HG03460 (cell line): ENCODE results near the gene STXBP5.
A peak's percentile ranks its signal among the peaks of the same experiment; 100 is the strongest.

ENCODE experiments used
- ATAC-seq: cut with Tn5 transposase; IDR thresholded peaks from one replicate; pipeline ENCODE4 v1.9.1; 2021; ENCODE audit not compliant: unreplicated experiment

Gene STXBP5

DNA sequence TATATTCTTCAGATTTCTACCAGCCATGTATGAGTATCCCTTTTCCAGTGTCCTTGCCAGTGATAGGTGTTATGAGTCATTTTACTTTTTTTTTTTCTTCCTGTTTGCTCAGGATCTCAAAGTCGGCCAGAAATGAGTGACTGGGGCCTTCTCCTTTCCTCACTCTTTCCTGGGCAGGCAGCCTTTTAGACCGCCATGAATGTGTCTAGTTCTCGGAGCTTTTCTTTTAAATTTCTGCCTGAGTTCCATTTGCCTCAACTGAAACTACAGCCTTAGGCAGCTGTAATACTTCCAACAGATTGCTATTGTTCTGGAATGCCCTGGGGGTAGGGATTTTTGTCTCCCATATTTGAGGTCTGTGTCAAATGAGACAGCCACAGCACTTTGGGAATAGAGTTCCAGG lies 83.7 kb downstream of the STXBP5 start:
- ATAC-seq: no peak

DNA sequence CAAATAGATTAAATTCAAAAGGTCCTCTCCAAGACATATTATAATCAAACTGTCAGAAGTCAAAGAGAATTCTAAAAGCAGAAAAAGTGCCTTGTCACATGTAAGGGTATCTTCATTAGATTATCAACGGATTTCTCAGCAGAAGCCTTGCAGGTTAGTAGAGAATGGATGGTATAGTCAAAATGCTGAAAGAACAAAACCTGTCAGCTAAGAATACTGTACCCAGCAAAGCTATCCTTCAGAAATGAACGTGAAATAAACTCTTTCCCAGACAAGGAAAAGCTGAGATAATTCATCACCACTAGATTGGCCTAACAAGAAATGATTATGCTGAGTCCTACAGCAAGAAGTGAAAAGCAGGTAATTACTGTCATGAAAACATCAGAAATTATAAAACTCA lies 92.9 kb downstream of the STXBP5 start:
- no peak for ATAC-seq

DNA sequence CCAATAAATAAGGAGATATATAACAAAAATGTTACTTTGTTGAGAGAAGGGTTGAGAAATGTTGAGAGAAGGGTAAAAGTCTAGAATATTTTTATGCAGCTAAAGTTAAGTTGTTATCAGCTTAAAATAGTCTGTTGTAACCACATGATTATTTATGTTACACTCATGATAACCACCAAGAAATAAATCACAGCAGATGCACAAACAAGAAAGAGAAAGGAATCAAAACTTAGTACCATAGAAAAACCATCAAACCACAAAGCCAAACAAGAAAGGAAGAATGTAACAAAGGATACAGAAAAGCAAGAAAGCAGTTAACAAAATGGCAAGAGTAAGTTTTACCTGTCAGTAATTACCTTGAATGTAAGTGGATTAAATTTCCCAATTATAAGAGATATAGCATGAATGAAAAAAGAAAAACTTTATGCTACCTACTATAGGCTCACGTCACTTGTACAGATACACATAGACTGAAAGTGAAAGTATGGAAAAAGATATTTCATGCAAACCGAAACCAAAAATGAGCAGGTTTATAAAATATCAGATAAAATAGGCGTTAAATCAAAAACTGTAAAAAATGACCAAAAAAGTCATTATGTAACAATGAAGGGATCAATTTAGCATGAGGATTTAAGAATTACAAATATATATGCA lies 93.6 kb downstream of the STXBP5 start:
- ATAC-seq: no peak

DNA sequence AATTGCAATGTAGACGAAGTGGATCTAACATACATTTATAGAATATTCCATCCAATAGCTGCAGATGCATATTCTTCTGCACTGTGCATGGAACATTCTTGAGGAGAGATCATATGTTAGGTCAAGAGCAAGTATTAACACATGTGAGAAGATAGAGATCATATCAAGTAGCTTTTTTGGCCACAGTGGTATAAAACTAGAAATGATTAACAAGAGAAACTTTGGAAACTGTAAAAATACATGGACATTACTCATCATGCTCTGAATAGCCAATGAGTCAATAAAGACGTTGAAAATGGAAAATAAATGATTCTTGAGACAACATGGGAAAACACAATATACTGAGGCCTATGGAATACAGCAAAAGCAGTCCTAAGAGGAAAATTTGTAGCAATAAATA lies 94.2 kb downstream of the STXBP5 start:
- ATAC-seq: no peak

DNA sequence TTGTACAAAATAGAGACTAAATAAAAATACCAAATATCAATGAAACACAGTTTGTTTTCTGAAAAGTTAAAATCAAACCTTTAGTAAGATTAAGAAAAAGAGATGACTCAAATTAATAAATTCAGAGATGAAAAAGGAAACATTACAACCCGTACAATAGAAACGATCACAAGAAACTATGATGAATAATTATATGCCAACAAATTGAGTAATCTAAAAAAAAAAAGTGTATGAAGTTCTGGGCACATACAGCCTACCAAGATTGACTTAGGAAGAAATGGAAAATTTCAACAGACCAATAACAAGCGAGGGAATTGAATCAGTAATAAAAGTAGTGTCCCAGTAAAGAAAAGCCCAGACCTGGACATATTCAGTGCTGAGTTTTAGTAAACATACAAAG lies 94.8 kb downstream of the STXBP5 start:
- no peak for ATAC-seq

DNA sequence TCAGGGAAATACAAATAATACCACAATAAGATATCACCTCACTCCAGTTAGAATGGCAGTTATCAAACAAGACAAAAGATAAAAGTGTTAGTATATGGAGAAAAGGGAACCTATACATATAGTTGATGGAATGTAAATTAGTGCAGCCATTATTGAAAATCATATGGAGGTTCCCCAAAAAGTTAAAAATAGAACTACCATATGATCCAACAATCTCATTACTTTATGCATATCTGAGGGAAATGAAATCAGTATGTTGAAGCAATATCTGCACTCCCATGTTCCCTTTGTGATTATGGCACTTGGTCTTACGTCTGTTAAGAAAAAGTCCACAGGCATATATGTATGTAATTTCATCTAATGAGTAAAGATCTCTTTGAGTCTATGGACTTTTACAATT lies 96.9 kb downstream of the STXBP5 start:
- ATAC-seq: no peak

DNA sequence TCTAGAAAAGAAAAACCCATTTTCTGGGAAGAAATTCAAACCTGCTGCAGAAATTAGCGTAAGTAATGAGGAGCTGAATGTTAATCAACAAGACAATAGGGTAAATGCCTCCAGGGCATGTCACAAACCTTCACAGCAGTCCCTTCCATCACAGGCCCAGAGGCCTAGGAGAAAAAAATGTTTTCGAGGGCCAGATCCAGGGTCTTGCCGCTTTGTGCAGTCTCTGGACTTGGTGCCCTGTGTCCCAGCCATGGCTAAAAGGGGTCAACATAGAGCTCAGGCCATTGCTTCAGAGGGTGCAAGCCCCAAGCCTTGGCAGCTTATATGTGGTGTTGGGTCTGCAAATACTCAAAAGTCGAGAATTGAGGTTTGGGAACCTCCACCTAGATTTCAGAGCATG lies 99.8 kb downstream of the STXBP5 start:
- no peak for ATAC-seq

DNA sequence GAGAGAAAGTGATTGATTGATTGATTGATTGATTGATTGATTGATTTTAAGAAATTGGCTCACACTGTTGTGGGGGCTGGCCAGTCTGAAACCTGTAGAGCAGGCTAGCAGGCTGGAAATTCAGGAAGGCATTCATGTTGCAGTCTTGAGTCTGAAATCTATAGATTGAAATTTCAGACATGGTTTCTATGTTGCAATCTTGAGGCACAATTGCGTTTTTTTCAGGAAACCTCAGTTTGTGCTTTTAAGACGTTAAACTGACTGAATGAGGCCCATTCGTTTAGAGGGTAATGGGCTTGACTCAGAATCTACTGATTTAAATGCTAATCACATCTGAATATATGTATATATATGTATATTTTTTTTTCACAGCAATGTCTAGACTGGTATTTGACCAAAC lies 106.3 kb downstream of the STXBP5 start:
- ATAC-seq: no peak

DNA sequence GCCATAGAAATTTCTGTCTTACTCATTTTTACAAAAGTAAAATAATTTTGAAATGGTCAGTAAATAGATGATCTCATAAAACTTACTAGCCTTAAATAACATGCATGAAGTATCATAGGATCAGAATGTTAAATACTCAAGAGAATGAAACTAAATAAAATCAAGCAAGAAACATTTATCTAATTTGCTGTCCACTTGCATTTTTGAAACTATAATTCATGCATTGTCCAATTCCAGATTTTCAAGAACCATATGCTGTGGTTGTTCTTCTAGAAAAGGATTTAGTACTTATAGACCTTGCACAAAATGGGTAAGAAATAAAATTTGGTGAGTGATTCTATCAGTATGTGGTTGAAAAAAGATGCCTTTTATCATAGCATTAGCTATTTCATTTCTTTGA lies 107.0 kb downstream of the STXBP5 start:
- ATAC-seq: no peak

DNA sequence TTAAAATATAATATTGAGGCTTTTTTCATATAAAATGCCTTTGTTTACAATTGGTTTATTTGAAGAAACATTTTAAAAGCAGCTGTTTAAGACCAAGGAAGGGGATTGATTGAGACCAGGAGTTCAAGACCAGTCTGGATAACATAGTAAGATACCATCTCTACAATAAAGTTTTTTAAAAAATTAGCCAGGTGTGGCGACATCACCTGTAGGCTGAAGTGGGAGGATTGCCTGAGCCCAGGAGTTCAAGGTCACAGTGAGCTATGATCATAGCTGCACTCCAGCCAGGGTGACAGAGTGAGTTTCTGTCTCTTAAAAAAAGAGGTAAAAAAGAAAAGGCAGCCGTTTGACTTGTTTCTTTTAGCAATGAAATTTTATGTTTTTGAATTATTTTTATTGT lies 117.0 kb downstream of the STXBP5 start:
- ATAC-seq: no peak

DNA sequence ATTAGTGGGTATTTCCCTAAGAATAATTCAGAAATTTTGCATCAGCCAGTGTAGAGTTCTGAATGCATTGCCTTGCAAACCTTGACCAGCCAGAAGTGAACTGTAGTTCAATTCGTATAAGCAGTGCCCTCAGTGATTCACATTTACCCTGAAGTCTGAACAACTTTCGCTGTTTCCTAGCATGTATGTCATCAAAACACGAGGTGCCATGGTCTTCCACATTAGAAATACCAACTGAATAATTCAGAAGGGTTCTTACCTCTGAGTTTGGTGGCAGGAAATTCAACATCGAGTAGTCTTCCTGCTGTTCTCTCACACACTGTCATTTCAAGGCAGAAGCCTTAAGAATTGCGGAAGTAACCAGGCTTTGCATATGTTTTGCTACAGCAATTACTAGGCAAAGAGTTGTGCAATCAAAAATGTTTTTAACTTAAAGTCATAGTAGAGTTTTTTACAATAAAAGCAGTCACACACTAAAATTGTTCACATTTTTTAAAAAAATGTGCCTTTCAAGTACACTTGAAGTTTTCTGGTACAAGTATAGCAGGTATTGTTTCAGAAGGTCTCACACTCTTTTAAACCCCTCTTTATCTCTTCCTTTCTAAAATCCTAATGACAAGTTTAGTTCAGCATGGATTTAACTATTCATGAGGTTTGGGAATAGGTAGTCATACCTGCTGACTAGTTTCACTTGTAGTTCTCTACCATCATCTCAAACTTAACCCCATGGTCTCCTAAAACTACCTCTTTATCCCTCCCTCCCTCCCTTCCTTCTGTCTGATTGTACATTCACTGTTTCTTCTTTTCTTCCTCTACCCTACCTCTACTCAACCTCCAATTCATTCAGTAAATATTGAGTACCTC lies 118.3 kb downstream of the STXBP5 start:
- peak; percentile 98 for ATAC-seq

DNA sequence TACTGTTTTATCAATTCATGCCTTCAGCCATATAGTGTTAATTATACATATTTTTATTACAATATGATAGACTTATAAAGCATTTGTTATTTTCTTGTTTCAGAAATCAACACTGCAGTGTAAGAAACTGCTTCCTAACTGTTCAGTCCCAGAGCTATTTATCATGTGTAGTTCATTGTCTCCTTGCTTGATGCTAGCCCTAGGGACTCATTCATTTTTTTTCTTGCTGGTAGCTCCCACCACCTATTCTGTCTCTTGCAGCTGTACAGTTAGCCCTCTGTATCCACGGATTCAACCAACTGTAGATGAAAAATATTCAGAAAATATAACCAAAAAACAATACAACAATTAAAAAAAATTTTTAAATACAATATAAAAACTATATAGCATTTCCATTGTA lies 121.3 kb downstream of the STXBP5 start:
- ATAC-seq: no peak

DNA sequence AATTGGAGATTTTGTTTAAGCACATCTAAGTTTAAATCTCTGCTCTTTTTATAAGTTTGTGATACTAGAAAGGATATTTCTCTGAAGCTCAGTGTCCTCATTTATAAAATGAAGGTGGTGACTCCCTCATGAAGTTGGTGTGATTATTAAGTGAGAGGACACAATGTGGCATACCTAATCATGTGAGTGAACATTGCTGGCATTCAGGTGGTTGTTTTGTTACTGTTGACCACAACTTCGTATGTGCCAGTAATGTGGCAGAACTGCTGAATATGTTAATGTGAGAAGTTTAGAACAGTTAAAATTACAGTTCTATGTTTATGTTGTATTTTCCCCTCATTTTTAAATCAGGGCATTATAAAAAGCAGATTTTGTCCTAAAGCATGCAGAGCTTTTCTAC lies 127.2 kb downstream of the STXBP5 start:
- ATAC-seq: no peak

DNA sequence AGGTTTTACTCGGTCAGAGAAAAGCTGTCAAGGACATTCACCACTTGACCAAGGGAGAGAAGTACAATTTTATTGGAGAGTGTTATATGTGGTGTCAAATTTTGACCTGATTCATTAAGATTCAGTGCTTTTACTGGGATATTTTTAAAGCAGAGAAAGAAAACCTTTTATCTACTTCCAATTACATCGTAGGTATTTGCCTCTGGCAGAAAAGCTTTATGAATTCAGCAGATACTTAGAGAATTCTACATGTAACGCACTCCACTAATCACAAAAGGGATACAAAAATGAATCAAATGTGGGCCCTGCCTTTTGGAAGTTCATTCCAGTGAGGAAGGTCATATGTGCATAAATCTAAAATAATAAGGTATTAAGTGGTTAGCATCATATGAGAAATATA lies 133.7 kb downstream of the STXBP5 start:
- ATAC-seq: no peak

DNA sequence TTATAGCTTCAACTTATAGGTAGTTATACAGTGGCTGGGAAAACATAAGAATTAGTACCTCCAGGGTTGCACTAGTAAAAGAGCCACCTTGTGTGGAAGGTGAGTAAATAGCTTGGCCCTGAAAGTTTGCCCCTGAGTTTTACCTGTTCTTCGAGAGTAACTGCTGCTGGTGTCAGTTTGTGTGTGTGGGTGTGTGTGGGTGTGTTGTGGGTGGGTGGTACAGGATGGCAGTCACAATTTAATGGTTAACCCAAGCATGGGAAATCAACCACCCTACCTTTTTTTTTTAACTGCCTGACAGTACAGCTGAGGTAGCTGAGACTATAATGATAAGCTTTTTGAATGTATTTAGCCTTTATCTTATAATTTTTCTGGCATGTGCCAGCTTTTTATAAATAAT lies 137.3 kb downstream of the STXBP5 start:
- no peak for ATAC-seq

DNA sequence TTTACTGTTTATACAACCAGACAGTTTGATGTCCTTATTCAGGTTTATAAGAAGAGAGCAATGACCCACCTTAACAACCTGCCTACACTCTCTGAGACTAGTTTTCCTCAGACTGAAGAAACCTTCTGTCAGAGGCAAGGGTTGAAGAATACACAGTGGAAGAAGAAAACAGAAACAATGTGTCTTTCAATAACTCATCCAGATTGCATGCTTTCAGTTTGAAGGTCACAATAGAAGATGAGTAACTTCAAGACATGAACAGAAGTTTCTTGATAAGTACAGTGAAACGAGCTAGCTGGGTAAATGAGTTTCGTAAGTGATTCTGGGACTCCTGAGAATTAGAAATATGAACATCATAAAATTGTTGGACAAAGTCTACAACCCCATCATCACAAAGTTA lies 141.7 kb downstream of the STXBP5 start:
- ATAC-seq: no peak

DNA sequence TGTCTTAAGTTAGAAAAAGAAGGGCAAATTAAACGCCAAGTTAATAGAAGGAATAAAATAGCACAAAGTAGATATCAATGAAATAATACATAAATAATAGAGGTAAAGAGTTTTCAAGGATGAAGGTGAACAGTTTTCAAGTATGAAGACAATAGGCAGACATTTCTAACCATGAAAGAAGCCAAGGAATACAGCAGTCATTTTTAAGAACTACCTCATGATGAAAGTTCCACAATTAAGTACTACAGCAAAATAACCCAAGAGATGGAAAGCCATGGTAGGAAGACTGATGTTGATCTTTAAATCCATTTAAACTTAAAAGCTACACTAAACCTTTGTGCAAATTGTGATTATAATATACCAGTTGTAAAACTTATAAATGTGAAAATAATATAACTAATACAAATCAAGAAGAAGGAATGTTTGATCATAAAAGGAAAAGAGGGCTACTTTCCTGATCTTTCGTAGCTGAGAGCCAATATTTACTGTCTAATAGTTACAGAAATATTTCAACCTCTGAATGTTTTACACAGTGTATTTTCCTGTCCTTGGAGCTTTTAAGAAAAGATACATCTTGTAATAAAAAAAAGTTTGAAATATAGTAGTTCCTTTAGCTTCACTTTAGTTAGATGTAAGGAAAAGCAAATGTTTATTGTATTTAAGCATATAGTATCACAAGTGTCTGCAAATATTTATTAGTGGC lies 143.1 kb downstream of the STXBP5 start:
- ATAC-seq: no peak

DNA sequence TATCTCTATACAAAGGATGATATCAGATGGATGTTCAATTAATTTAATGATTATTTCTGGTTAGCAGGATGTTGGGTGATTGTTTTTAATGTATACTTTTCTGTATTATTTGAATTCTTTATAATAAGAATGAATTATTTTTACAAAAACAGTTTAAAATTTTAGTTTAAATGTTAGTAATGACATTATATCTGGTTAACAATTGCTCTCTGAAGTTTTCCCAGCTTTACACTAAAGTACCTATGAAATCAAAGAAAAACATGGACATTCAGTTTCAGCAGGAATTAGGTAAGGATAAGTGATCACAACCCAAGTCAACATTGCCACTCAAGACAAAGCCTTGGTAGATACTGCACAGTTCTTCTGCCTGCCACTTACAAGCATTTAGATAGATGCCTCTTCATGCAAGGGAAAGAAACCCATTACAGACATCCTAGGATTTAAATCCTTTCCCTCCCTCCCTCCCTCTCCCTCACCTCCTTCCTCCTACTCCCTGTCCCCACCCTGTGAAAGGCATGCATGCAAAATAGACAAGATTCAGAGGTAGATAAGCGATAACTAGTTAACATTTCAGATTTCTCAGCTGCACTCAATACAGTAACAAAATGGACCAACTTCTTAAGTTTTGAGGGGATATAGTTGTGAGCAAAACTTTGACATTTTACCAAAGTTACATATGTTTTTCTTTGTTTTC lies 143.8 kb downstream of the STXBP5 start:
- no peak for ATAC-seq

DNA sequence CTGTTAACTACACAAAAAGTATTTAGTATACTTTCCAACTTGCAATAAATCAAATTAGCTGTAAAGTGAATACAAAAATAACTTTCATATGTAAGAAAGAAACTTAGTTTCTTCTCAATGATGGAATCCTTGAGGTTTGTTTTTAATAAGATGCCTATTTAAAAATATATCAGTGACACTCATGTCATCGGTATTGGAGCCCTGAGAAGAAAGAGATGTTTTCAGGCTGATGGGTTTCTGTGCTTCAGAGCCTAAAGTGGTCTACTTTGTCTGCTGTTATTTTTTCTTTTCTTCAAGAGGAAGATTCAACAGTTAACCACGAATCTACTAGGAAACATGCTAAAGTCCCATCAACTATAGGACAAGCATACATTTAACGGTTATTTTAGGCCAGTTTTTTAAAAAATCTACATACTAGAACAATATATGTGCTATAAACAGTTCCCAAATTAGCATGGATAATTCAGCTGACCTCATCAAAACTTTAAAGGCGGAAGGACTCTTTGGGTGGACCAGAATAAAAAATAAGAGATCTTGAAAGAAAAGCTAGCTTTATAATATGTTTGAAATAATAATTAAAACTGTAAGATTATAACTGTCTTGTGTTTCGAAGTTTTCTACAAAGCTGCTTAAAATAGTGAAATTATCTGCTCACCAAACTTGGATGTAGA lies 157.2 kb downstream of the STXBP5 start:
- no peak for ATAC-seq

DNA sequence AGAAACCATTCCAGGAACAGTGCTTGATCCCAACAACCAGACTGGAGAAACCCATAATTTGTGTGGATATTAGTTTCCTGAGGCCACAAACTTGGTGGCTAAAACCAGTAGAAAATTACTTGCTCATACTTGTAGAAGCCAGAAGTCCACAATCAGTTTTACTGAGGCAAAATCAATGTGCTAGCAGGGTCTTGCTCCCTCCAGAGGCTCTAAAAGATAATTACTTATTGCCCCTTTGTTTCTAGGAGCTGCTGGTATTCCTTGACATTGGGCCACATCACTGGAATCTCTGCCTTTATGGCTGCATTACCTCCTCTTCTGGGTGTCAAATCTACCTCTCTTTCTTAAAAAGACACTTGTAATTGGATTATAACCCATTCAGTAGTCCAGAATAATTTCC lies 162.1 kb downstream of the STXBP5 start:
- ATAC-seq: no peak

DNA sequence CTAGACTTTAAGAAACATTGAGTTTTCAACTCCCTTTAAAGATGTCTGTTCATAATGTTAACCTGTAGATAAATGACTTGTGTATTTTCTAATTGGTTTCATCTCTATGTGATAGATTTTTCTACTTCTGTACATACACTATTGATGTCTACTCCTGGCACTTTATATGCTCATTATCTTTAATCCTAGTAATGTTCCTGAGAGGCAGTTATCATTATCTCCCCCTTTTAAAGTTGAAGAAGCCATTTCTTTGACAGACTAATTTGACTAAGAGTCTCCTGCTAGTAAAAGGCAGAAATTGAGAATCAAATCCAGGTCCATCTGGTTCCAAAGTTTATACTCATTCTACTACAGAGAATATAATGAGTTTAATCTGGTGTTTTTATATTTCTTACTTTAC lies 167.1 kb downstream of the STXBP5 start:
- ATAC-seq: no peak
